IPS-20b (cell line): ENCODE results near the gene XIRP2.

ENCODE experiments used
- H3K27ac ChIP-seq: one replicate; pipeline ENCODE4 v1.5.1; 2013; ENCODE audit warnings: low read length
- H3K27me3 ChIP-seq: 2 replicates; pipeline ENCODE4 v1.6.1; 2013; ENCODE audit warnings: mild to moderate bottlenecking, low read length, inconsistent platforms; ENCODE audit not compliant: insufficient read depth
- H3K36me3 ChIP-seq: 2 replicates; pipeline ENCODE4 v1.6.1; 2013; ENCODE audit warnings: low read depth, mild to moderate bottlenecking, inconsistent platforms, low read length, moderate library complexity; ENCODE audit not compliant: insufficient read depth
- H3K4me1 ChIP-seq: 2 replicates; pipeline ENCODE4 v1.6.1; 2013; ENCODE audit warnings: mild to moderate bottlenecking, control low read depth, inconsistent platforms, low read length, moderate library complexity; ENCODE audit not compliant: insufficient read depth
- H3K4me3 ChIP-seq: 2 replicates; pipeline ENCODE4 v1.5.1; 2013; ENCODE audit warnings: mild to moderate bottlenecking, low read length, inconsistent platforms
- H3K9ac ChIP-seq: 2 replicates; pipeline ENCODE4 v1.6.1; 2013; ENCODE audit warnings: low read depth, mild to moderate bottlenecking, inconsistent platforms, low read length, moderate library complexity
- H3K9me3 ChIP-seq: 2 replicates; pipeline ENCODE4 v1.6.1; 2013; ENCODE audit warnings: mild to moderate bottlenecking, low read depth, low read length, inconsistent platforms; ENCODE audit not compliant: insufficient read depth

XIRP2 gene

GRCh38 chr2:167135706-167136105 lies 247.4 kb downstream of the XIRP2 start:
- H3K9me3 ChIP-seq, result no peaks in the 10 kb centered on the region
- H3K4me1 ChIP-seq, result no peaks in the 10 kb centered on the region
- no peak overlapping the region for H3K27ac ChIP-seq
- no peaks in the 10 kb centered on the region for H3K27me3 ChIP-seq
- no peak overlapping the region for H3K4me3 ChIP-seq
- H3K36me3 ChIP-seq, result no peaks in the 10 kb centered on the region
- H3K9ac ChIP-seq, result no peak overlapping the region

- Histone ChIP-seq H3K4me3 (no peak overlapping the region), H3K9ac (no peak overlapping the region), H3K27ac (no peak overlapping the region), H3K36me3 (no peaks in the 10 kb centered on the region), H3K27me3 (no peaks in the 10 kb centered on the region), H3K4me1 (no peaks in the 10 kb centered on the region), H3K9me3 (no peaks in the 10 kb centered on the region)
These were observed 248.8 kb downstream of the XIRP2 start for GRCh38 chr2:167136879-167137596.

DNA sequence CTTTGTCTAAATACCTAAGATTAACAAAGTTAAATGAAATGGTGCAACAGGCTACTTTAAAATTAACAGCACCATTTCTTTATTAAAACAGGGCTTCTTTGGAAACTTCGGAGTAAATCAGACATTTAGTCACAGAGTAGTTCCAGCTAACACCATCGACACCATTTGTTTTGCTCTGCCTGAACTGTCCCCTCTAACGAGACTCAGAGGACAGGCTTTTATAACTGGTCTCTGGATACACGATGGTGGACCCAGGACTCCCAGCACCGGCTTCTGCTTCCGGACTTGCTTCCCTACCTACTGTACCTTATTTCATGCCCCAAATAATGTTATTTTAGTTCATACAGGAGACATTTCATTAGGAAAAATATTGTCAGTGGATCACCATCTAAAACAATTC lies 252.1 kb downstream of the XIRP2 start:
- Histone ChIP-seq H3K9ac (no peak overlapping the region), H3K27me3 (no peaks in the 10 kb centered on the region), H3K27ac (no peak overlapping the region), H3K9me3 (no peaks in the 10 kb centered on the region), H3K4me3 (no peak overlapping the region), H3K4me1 (no peaks in the 10 kb centered on the region), H3K36me3 (no peaks in the 10 kb centered on the region)

- no peak overlapping the region for H3K27ac ChIP-seq
- H3K9me3 ChIP-seq, result no peaks in the 10 kb centered on the region
- no peaks in the 10 kb centered on the region for H3K4me1 ChIP-seq
- no peaks in the 10 kb centered on the region for H3K36me3 ChIP-seq
- H3K4me3 ChIP-seq, result no peak overlapping the region
- H3K9ac ChIP-seq, result no peak overlapping the region
- no peaks in the 10 kb centered on the region for H3K27me3 ChIP-seq
These were observed 252.5 kb downstream of the XIRP2 start for GRCh38 chr2:167140767-167141166.

- no peak overlapping the region for H3K27ac ChIP-seq
- H3K4me1 ChIP-seq, result no peaks in the 10 kb centered on the region
- no peak overlapping the region for H3K4me3 ChIP-seq
- H3K9me3 ChIP-seq, result no peaks in the 10 kb centered on the region
- H3K27me3 ChIP-seq, result no peaks in the 10 kb centered on the region
- H3K9ac ChIP-seq, result no peak overlapping the region
- no peaks in the 10 kb centered on the region for H3K36me3 ChIP-seq
These were observed 254.3 kb downstream of the XIRP2 start for GRCh38 chr2:167142554-167142953.

- Histone ChIP-seq H3K36me3 (no peaks in the 10 kb centered on the region), H3K4me1 (no peaks in the 10 kb centered on the region), H3K27me3 (no peaks in the 10 kb centered on the region), H3K4me3 (no peak overlapping the region), H3K9me3 (no peaks in the 10 kb centered on the region), H3K27ac (no peak overlapping the region), H3K9ac (no peak overlapping the region)
These were observed 256.1 kb downstream of the XIRP2 start for GRCh38 chr2:167144179-167144898.

- Histone ChIP-seq H3K9ac (no peak overlapping the region), H3K9me3 (no peaks in the 10 kb centered on the region), H3K4me3 (no peak overlapping the region), H3K27me3 (no peaks in the 10 kb centered on the region), H3K27ac (no peak overlapping the region), H3K4me1 (no peaks in the 10 kb centered on the region), H3K36me3 (no peaks in the 10 kb centered on the region)
These were observed 259.1 kb downstream of the XIRP2 start for GRCh38 chr2:167147271-167147941.

DNA sequence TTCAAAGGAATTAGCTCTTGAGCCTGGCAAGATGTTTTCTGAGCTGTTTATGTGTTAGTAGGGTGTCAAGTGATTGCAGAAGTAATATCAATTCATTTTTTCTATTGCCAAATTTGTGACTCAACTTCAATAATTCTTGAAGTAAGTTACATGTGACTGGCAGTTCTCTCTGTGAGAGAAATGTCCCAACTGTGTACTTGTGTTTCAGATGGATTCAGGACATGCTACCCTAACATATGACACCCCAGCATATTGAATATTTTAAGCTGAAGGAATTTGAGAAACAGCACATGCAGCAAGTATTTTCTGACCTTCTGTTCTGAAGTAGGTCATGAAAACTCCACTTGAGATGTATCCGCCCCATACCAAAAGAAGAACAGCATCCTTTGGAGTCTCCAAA lies 263.6 kb downstream of the XIRP2 start:
- H3K27ac ChIP-seq, result no peak overlapping the region
- no peak overlapping the region for H3K9ac ChIP-seq
- no peaks in the 10 kb centered on the region for H3K9me3 ChIP-seq
- no peaks in the 10 kb centered on the region for H3K4me1 ChIP-seq
- H3K27me3 ChIP-seq, result no peaks in the 10 kb centered on the region
- no peaks in the 10 kb centered on the region for H3K36me3 ChIP-seq
- no peak overlapping the region for H3K4me3 ChIP-seq

GRCh38 chr2:167157523-167157922 lies 269.2 kb downstream of the XIRP2 start:
- H3K27me3 ChIP-seq, result no peaks in the 10 kb centered on the region
- H3K9me3 ChIP-seq, result peaks cover 10% of the 10 kb centered on the region
- no peak overlapping the region for H3K4me3 ChIP-seq
- H3K27ac ChIP-seq, result no peak overlapping the region
- no peaks in the 10 kb centered on the region for H3K4me1 ChIP-seq
- no peak overlapping the region for H3K9ac ChIP-seq
- no peaks in the 10 kb centered on the region for H3K36me3 ChIP-seq

DNA sequence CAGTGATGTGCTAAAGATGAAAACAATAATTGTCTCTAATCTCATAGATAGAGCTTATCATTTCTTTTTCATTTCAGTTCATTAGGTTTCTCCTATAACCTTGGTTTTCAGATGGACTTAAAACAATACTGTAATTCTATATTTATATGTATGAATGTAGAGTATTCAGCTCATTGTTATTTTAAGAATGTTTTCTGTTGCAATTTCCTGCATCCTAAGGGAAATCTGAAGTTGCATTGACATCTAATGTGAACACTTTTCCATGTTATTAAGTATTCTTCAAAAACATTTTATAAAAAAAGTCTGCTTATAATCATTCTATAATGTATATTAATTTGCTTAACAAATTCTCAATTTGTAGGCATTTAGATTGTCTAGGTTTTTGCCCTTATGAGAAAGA lies 288.9 kb downstream of the XIRP2 start:
- Histone ChIP-seq H3K4me1 (no peaks in the 10 kb centered on the region), H3K9ac (no peak overlapping the region), H3K27ac (no peak overlapping the region), H3K4me3 (no peak overlapping the region), H3K27me3 (no peaks in the 10 kb centered on the region), H3K36me3 (no peaks in the 10 kb centered on the region), H3K9me3 (peaks cover 2% of the 10 kb centered on the region; the same call in 1 of the 2 replicates)

DNA sequence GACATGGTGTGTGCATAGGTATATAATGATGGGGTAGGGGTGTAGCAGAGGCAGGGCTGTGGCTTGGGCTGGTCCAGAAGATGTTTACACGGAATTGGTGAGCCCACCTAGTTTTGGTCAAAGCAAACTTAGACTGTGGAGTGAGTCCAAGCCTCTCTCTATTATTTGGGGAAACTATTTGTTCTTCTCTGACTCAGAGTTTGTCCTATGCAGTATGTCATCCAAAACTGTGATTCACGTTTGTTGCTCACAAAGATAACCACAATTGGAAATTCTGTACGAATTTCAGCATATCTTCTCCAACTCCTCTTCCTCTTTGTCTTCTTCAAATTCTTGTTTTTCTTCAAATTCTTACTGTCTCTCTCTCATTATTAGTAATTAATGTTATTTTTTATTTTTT lies 292.9 kb downstream of the XIRP2 start:
- Histone ChIP-seq H3K4me1 (no peaks in the 10 kb centered on the region), H3K9ac (no peak overlapping the region), H3K27ac (no peak overlapping the region), H3K27me3 (no peaks in the 10 kb centered on the region), H3K9me3 (no peaks in the 10 kb centered on the region), H3K36me3 (no peaks in the 10 kb centered on the region), H3K4me3 (no peak overlapping the region)

GRCh38 chr2:167181688-167182087 lies 293.4 kb downstream of the XIRP2 start:
- H3K9ac ChIP-seq, result no peak overlapping the region
- no peak overlapping the region for H3K27ac ChIP-seq
- H3K4me3 ChIP-seq, result no peak overlapping the region
- no peaks in the 10 kb centered on the region for H3K9me3 ChIP-seq
- H3K36me3 ChIP-seq, result no peaks in the 10 kb centered on the region
- H3K4me1 ChIP-seq, result no peaks in the 10 kb centered on the region
- no peaks in the 10 kb centered on the region for H3K27me3 ChIP-seq
